GM18511 (cell line): ENCODE results near the gene PRSS21.

Experiments used
- ATAC-seq: cut with Tn5 transposase; IDR thresholded peaks from one replicate; pipeline ENCODE4 v1.9.1; 2021; ENCODE audit warnings: mild to moderate bottlenecking, moderate library complexity; ENCODE audit not compliant: unreplicated experiment

PRSS21 gene

DNA sequence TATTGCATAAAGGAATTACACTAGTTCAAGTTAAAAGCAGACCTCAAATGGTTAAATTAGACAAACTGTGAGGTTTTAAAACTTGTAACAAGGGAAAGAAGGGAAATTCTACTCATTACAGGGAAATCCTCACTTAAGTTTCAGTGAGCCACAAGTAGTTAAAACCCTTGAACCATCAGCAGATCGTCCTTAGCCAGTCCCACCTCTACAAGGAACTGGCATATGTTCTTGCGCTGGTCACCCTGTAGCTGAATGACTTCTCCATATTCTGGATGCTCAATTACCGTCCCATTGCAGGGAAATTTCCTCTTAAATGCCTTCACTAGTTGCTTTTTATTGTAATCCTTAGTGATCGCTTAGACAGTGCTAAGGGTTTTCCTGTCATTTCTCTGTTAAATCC is 5.5 kb downstream of the PRSS21 start:
- ATAC-seq = no peak

DNA sequence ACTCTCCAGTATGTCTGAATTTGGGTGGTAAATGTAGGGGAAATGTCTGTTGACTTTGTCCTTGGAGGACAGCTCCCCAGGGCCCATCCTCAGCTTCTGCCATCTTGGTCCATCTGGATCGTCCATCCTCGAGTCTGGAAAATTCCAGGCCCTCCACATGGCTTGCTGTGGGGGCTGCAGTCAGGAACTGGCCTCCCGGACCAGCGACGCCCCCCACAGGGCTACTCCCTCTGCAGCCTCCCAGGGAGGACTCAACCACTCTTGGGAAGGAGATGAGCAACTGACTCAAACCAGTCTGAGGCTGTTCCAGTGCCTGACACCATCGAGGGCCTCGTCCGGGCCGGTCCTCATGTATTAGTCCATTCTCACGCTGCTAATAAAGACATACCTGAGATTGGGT is 7.6 kb downstream of the PRSS21 start:
- no peak for ATAC-seq

DNA sequence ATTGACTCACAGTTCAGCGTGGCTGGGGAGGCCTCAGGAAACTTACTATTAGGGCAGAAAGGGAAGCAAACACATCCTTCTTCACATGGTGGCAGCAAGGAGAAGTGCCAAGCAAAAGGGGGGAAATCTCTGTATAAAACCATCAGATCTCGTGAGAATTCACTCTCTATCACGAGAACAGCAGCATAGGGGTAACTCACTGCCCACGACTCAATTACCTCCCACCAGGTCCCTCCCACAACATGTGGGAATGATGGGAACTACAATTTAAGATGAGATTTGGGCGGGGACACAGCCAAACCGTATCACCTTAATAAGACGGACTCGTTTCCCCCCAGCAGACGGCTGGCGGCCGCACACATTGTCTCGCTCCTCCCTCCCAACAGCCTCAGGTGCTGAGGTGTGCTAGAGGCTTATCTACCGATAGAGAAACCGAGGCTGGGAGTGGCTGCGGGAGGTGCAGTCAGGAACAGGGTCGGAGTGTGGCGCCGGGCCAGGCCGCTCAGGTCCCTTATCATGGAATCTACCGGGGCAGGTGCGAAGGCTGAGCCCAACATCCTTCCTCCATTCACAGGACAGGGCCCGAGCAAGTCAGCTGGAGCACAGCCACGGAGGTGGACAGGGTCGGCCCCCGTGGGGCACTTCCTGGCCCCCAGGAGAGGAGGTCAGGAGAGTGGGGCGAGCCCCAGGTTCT is 8.2 kb downstream of the PRSS21 start:
- no peak for ATAC-seq

DNA sequence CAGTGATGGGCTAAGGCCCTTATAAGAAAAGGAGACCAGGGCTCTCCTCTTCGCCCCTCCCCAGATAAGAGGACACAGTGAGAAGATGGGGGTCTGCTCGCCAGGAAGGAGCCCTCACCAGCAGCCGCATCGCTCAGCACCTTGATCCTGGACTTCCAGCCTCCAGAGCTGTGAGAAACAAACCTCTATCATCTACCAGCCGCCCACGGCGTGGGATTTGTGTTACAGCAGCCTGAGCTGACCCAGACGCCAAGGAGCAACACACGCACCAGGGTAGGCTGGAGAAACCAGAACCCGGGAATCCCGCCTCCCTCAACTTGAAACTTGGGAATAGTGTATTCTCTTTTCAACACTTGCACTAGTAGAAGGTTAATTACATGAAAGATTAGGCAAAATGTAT is 8.9 kb downstream of the PRSS21 start:
- no peak for ATAC-seq

DNA sequence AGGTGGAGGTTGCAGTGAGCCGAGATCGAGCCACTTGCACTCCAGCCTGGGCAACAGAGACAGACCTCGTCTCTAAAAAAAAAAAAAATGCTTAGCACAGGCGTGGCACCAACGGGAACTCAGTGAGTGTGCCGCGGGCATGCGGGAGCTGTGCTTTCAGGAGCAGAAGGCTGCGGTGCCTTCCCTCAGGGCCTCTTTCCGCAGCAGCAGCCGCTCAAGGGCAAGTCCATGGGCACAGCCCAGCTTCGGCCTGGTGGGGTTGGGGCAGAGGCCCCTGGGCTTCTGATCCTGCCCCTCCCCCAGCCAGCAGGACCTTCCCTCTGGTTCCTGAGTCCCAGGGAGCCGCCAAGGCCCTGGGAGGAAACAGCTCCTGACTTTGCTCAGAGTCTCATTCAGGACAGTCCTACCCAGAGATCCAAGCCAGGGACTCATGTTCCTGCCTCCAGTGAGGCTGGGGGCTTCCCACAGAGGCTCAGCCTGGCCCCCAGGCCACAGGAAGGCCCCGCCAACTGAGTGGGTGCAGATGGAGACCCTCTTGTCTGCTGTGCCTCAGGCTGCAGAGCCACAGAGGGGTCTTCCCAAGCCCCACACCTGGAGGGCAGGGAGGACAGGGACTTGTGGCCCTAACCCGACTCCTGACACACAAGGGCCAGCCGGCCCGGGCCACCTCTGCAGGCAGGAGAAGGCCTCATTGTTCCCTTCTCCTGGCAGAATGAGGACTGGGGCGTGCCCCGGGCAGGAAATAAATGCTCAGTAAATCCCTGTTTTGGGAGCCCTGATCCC is 9.7 kb downstream of the PRSS21 start:
- ATAC-seq = no peak

DNA sequence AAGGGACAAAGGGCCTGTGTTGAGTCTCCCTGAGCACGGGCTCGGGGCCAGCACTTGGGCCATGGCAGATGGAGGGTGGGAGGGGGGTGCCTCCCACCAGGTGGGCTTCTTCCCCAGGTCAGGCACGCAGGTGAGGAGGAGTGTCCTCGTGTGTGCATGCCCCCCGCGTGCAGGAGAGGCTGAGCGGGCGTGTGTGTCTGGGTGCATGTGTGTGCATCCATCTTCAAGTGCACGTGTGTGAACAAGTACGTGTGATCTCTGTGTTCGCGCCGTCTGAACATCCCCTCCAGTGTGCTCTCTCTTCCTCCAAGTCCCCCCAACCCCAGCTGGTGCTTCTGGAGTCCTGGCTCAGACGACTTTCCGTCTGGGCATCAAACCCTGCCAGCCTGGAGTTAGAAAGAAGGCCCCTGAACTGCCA is 10.3 kb downstream of the PRSS21 start:
- no peak for ATAC-seq

DNA sequence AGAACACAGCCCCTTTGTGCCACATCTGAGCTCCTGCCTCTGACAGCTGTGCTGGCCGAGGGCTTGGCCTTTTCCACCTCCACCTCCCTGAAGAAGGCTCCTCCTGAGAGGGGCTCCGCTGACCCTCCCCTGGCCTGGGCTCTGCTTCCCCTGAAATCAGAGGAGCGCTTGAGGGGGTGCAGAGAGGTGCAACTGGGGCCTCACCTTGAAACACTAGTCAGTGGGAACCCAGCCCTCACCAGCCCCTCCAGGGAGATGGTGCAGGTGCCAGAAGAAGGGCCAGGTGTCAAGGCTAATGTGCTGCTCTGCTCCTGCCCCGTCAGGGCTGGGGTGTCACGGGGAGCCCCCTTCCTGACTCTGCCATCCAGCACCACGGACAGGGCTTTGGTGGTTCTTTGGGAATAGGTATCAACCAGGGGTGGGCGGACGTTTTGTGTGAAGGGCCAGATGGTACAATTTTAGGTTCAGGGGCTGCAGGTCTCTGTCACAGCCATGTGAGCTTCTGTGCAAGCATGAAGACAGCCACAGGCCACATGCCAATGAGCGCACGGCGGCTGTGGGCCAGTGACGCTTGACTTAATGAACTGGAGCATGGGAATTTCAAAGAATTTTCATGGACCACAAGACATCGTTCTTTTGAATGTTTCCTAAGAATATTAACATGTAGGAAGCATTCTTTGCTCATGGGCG is 10.9 kb downstream of the PRSS21 start:
- ATAC-seq = no peak

DNA sequence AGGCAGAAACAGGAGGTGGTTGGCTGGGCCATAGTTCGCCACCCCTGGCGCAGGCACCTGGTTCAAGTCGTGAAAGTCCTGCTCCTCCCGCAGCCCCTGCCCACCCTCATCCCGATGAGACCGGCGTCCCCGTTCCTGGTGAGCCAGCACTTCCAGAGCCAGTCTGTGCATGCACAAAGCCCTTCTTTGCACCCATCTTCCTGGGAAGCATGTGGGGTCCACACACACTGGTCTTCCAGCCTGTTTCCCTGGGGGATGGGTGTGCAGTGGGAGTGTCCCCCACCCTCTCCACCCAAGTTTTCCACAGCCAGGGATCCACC is 11.4 kb downstream of the PRSS21 start:
- ATAC-seq = no peak

DNA sequence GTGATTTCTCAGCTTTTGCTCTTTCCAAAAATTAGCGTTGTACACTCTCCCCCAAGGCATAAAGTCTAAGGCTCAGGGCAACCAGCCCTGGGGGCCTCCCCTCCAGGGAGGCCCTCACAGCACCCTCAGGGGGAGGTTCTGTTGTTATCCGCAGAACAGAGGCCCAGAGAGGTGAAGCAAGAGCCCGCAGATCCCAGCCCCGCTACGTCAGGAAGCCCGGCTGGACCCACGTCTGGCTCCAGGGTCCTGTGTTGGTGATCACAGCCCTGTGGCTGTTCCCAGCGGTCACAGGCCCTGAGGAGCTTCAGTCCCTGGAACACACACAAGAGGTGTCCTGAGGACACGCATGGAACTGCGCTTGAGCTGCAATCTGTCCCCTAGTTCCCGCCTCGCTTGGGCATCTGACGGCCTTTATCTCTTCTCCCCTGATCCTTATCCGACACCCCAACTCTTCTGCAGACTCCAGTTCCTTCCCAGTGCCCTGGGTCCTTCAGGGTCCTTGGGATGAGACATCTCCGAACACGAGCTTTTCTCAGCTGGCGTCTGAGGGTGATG is 11.9 kb downstream of the PRSS21 start:
- ATAC-seq = no peak

DNA sequence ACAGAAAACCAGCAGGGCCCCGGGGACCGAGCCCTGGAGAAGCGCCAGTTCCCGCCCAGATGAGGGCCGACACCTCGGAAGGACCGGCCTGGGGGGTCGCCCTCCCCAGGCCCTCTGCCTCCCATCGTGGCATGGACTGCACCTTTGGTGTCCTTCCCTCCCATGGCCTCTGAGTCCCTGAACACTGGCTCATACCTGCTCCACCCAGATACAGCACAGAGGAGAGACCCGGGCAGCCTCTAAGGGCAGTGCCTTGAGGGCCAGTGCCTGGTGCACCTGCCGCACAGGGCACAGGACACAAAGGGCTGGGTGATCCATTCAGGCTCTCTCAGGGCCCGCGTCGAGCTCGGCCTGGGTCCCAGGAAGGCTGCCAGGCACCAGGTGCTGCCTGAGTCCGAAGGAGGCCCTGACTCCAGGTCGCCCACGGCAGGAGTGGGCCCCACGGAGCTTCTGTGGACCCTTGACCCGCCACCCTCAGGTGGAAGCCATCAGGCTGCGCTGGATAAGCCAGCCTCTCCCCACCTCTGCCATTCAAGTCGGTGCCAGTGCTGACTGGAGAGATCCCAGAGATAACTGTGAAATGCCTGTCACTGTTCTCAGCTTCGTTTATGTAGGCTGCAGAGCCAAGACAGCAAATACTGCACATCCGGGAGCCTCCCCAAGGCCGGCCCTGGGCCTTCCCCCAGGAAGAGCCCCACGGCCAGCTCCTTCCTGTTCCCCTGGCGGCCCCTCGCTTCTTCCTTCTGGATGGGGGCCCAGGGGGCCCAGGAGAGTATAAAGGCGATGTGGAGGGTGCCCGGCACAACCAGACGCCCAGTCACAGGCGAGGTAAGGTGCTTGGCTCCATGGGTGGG is 12.7 kb downstream of the PRSS21 start, which contains the start of gene ZG16B:
ZG16B (plus strand) TSS at position 803 of the 854 bp plus-strand sequence. CDS start 139 bp downstream, outside the sequence.
- no peak for ATAC-seq

DNA sequence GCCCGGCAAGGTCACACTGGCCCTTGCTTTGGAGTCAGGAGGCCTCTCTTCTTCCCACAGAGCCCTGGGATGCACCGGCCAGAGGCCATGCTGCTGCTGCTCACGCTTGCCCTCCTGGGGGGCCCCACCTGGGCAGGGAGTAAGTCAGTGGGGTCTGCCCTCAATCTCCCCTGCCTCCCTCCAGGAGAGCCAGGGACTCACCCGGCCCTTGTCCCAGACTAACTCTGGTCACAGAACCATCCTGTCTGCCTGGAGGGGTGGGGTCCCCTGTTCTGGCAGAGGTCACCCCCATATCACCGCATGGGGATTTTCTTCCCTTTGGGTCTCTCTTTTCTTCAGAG is 13.3 kb downstream of the PRSS21 start:
- no peak for ATAC-seq

DNA sequence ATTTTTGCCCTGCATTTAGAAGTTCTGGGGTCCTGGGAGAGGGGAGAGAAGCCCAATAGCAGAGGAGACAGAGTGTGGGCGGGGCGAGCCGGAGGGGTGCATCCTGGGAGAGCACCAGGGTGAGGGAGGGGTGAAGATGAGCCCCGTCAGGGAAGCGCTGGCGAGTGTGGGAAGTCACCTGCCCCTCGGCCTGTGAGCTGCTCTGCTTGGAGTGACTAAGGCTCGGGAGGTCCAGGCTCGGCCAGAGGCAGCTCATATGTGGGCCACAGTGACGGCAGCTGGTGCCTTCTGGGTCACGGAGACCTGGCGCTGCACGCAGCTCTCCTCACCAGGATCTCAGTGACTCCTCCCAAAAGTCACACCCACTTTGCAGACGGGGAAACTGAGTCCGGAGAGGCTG is 14.2 kb downstream of the PRSS21 start:
- no peak for ATAC-seq

DNA sequence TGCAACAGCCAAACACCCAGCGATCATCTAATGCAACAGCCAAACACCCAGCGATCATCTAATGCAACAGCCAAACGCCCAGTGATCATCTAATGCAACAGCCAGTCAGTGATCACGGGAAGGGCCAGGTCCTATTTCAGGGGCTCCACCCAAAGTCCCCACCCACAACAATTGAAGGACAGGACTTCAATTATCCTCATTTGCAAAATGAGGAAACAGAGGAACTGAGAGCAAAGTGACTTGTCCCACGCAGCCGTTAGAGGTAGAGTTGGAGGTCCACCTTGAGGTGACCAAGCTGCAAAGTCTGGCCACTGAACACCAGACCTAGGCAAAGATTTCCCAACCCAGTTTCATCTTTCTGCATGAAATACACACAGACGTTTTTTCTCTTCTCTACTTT is 16.7 kb downstream of the PRSS21 start:
- ATAC-seq = no peak

DNA sequence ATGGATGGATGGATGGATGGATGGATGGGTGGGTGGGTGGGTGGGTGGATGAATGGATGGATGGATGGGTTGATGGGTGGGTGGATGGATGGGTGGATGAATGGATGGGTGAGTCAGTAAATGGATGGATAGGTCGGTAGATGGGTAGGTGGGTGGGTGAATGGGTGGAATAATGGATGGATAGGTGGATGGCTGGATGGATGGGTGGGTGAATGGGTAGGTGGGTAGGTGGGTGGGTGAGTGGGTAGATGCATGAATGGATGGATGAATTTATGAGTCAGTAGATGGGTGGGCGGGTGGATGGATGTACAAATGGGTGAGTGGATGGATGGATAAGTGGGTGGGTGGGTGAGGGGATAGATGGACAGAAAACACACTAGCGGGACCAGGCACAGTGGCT is 17.9 kb downstream of the PRSS21 start:
- ATAC-seq = no peak

DNA sequence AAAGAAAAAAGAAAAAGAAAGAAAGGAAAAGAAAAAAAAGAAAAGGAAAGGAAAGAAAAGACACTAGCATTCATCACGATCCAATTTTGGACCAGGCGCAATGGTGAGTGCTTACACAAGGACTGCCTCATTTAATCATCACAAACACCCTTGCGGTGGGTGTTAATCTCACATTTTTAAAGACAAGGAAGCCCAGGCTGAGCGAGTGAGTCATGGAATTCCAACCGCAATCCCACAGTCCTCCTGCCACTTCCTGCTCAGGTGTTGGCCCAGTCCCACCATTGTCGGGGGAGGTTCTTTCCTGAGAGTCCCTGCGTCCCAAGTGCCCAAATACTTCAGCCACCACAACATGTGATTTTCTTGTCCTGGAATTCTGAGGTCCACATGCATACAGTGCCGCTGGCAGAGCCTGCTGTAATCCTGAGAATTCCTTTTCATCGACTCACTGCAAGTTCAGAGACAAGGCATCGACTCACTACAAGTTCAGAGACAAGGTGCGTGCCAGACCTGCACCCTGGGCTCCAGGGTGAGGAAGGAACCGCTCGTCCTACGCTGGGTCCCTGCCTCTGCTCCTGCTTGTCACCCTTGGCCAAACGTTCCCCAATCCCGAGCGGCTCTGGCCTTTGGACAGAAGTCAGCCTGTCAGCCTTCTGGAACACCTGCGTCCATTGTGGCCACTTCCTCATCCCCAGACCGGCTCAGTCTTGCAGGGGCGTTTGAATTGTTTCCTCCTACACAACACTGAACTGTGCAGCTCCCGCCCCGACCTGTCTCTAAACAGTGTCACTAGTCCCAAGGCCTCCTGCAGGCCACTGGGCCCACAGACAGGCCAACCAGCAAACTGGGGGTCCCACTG is 18.8 kb downstream of the PRSS21 start:
- ATAC-seq = no peak

DNA sequence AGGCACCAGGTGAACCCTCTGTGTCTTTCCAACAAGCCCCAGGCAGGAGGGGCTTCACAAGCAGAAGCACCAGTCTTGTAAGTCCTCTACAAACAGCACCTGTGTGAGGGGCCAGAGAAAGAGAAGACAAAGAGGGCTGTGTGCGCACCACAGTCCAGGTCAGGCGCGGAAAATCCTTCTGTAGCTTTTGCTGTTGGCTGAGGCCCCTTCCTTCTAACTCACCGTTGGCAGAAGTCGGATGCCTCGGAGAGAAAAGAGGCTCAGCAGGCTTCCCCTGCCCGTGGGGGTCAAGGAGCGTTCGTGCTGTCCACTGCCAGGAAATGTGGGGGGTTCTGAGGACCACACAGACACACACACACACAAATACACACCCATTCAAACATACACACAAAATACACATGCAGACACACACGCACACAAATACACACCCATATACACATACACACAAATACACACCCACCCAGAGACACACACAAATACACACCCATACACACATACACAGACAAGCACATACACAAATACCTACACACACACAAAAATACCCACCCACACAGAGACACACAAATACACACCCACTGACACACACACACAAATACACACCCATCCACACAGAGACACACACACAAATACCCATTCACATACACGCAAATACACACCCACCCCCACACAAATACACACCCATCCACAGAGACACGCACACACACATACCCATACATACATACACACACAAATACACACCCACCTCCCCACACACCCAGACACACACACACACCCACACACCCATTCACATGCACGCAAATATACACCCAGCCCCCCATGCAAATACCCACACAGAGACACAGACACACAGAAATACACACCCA is 19.8 kb downstream of the PRSS21 start:
- no peak for ATAC-seq

DNA sequence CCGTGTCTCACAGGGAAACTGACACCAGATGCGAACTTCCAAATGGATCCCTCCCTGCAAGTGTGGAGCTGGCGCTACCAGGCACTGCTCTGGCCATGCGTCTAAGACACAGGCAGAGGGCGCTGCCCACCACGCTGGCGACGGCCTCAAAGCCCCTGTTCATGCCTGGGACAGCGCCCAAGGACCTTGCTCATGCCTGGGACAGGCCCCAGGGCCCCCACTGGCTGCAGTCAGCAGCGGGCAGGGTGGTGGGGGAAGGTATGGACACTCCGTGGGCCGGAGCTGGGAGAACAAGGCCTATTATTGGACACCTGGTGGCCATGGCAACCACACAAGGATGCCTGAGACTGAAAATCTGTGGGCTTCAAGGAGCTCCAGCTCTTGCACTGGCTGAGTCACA is 21.9 kb downstream of the PRSS21 start:
- no peak for ATAC-seq

DNA sequence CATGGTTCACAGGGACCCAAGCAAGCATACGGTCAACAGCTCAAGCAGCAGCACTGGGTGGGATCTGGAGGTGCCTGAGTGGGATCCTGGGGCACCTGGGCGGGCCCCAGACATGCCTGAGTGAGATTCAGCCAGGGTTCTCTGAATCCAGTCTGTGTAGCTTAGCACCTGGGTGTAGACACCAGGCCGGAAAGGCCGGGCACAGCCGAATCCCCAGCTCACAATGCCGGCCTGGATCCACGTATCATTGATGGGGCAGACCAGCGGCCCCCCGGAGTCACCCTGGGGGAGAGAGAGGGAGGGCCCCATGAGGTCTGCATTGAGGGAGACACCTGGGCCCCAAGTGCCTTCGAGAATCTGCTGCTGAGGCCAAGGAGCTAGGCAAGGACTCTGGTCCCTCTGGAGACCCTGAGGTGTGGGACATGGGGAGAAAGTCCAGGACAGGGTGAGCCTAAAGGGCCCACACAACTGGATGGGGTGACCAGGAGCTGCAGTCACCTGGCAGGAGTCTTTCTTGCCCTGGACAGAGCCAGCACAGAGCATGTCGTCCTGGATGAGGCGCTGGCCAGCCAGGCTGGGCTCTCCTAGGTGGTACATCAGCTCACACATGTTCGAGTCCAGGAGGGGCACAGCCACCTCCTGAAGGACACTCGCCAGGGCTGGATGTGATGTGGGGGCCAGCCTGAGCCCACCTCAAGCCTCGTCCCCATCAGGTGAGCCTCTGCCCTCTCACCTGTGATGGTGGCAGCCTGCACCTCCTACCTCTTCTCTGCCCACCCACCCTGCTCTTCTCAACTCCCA is 22.8 kb downstream of the PRSS21 start:
- no peak for ATAC-seq
